Omental fat pad (tissue), 4 donors: ENCODE data around the gene ZNF407. TPM values are rescaled to one million over a fixed set of nuclear protein-coding genes. Genes with fewer than 3 reads are reported as not detected.

Experiments used
- ATAC-seq: fragments of 150-250 bp; one replicate; pipeline ENCODE4 v1.9.1; 2016; ENCODE audit warnings: mild to moderate bottlenecking, moderate library complexity; ENCODE audit not compliant: low FRiP score
- DNase-seq: peaks from one replicate; pipeline ENCODE4 v3.0.0-alpha.2; 2019; ENCODE audit warnings: low spot score
- total RNA-seq, 4 donors: library from RNA; depleted of rRNA; stranded (reverse); fragments of >200 nt; gene quantifications; one replicate each; pipeline ENCODE4 v1.1.0, GENCODE V29; 2016
- TF ChIP-seq, protein P1 (sequence below), 3 donors: fragments of 450-650 bp; IDR thresholded peaks; one replicate each; pipeline ENCODE4 v1.5.1; 2016 to 2017; ENCODE audit warnings: antibody characterized with exemption in 3 of 3, mild to moderate bottlenecking in 3 of 3, moderate library complexity in 2 of 3

The ZNF407 gene
- total RNA-seq, 4 donors from 2014 or later = 13.4 to 26.7 (median 19.7) TPM

GRCh38 chr18:75108579-75109318, 511.1 kb downstream of the ZNF407 start:
- no peak for ATAC-seq
- TF ChIP-seq, protein P1, sequence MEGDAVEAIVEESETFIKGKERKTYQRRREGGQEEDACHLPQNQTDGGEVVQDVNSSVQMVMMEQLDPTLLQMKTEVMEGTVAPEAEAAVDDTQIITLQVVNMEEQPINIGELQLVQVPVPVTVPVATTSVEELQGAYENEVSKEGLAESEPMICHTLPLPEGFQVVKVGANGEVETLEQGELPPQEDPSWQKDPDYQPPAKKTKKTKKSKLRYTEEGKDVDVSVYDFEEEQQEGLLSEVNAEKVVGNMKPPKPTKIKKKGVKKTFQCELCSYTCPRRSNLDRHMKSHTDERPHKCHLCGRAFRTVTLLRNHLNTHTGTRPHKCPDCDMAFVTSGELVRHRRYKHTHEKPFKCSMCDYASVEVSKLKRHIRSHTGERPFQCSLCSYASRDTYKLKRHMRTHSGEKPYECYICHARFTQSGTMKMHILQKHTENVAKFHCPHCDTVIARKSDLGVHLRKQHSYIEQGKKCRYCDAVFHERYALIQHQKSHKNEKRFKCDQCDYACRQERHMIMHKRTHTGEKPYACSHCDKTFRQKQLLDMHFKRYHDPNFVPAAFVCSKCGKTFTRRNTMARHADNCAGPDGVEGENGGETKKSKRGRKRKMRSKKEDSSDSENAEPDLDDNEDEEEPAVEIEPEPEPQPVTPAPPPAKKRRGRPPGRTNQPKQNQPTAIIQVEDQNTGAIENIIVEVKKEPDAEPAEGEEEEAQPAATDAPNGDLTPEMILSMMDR (IDR thresholded peaks at IDR 0.05) = no peak
- no peak for DNase-seq

DNA sequence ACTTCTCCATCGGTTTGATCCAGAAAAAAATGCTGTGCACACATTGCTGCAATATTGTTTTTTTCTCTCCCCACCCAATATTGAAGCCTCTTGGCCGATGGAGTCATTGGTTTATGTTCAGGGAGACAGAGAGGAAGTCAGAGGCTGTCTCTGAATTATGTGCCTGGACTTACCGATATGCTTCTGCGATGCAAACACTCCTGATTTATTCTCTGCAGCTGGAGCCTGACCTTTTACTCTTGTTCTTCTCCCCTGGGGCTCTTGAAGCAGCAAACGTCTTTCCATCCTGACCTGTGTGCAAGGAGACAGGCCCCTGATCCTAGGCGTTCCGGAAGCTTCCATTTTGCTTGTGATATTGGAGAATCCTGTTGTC, 511.6 kb downstream of the ZNF407 start:
- TF ChIP-seq, protein P1 (IDR thresholded peaks at IDR 0.05) = no peak
- no peak for ATAC-seq
- no peak for DNase-seq

GRCh38 chr18:75109819-75110218, 512.1 kb downstream of the ZNF407 start:
- DNase-seq = no peak

DNA sequence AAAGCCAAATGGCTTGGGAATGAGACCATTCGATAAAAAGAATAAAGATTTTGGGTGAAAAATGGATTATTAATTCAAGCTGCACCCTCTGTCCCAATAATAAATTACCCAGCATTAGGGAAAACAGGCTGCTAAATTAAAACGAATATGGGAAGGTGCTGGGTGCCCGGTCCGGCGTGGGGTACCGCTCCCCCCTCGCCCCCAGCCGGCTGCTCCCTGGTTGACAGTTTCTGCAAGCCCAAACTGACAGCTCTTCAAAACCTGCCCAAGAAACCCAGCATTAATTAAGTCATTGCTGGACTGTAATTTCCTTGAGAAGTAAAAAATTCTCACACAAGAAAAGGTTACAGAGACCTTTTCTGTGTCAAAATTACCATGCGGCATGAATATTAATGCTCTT, 512.6 kb downstream of the ZNF407 start:
- DNase-seq (no peak), ATAC-seq (no peak)
- TF ChIP-seq, protein P1 (IDR thresholded peaks at IDR 0.05) = no peak

More at GRCh38 chr18:75109819-75110218, 512.1 kb downstream of the ZNF407 start:
- ATAC-seq = no peak
- TF ChIP-seq, protein P1 (IDR thresholded peaks at IDR 0.05) = no peak

DNA sequence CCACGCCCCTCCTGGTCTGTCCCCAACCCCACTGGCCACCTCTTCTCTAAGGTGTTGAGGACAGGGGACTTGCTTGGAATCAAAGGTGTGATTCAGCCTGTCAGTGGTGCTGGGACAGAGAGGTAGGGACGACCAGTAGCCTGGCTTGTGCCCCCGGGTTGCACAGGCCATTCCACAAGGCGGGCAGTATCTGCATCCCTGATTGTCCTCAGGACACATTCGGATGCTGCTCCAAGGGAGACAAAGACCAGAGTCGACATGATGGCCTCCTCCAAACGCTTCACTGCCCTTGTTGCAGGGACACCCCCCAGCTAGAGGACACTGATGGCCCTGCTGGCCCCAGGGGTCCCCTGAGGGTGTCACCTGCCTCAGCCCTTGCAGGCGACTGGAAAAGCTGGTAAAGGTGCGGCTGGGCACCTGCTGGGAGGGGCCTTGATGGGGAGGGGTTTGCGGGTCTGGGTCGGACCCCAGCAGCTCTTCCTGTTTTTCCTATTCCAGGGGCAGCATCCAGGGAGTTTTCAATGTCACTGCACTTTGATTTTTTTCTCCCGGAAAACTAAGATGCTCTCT, 513.3 kb downstream of the ZNF407 start:
- TF ChIP-seq, protein P1 (IDR thresholded peaks at IDR 0.05) = no peak
- ATAC-seq (no peak), DNase-seq (no peak)

DNA sequence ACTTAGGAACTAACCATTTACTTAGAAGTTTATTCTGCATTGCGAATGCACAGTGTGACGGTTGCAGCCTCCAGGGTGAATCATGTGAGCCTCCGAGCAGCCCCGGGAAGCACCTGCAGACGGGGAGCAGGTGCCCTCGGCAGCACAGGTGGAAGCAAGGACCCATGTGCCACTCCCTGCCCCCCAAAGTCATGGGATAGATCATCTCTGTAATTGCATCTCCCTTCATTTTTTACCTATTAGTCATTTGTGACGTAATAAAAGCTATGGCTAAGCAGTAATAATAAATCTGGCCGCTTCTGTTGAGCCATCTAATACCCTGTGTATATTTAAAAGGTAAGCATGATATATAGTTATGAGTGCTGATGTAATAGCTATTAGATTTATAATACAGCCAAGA, 514.1 kb downstream of the ZNF407 start:
- no peak for ATAC-seq
- TF ChIP-seq, protein P1 (IDR thresholded peaks at IDR 0.05) = no peak
- no peak for DNase-seq
